MM.1S (cell line): Measurements from ENCODE around the gene KSR2.

Experiments
- DNase-seq: peaks from one replicate; pipeline ENCODE4 v3.0.0-alpha.2; 2015
- H2AFZ ChIP-seq: fragments of 300-600 bp; sonication (generic); 2 replicates; pipeline ENCODE4 v1.6.0; 2016; ENCODE audit warnings: antibody characterized with exemption, low read length
- H3F3A ChIP-seq: fragments of 300-600 bp; sonication (generic); 2 replicates; pipeline ENCODE4 v1.6.1; 2016; ENCODE audit warnings: mild to moderate bottlenecking, antibody characterized with exemption, low read length, moderate library complexity, mixed read lengths; ENCODE audit not compliant: insufficient read depth
- H3K27ac ChIP-seq: fragments of 300-600 bp; sonication (generic); 2 replicates; pipeline ENCODE4 v1.5.1; 2016; ENCODE audit warnings: mild to moderate bottlenecking, low read length
- H3K27me3 ChIP-seq: fragments of 300-600 bp; sonication (generic); replicated peaks from 2 replicates; pipeline ENCODE4 v1.6.0; 2016; ENCODE audit warnings: low read length; ENCODE audit not compliant: insufficient read depth
- H3K36me3 ChIP-seq: fragments of 300-600 bp; sonication (generic); replicated peaks from 2 replicates; pipeline ENCODE4 v1.6.1; 2016; ENCODE audit warnings: mild to moderate bottlenecking, low read length, mixed read lengths; ENCODE audit not compliant: insufficient read depth
- H3K4me1 ChIP-seq: fragments of 300-600 bp; sonication (generic); 2 replicates; pipeline ENCODE4 v1.6.1; 2016; ENCODE audit warnings: low read length, mixed read lengths
- H3K4me2 ChIP-seq: fragments of 300-600 bp; sonication (generic); 2 replicates; pipeline ENCODE4 v1.6.0; 2016; ENCODE audit warnings: low read depth, low read length
- H3K4me3 ChIP-seq: fragments of 300-600 bp; sonication (generic); 2 replicates; pipeline ENCODE4 v1.5.1; 2016; ENCODE audit warnings: low read length, mixed read lengths
- H3K79me2 ChIP-seq: fragments of 300-600 bp; sonication (generic); 2 replicates; pipeline ENCODE4 v1.6.1; 2016; ENCODE audit warnings: mixed run types, low read length, mixed read lengths
- H3K9ac ChIP-seq: fragments of 300-600 bp; sonication (generic); 2 replicates; pipeline ENCODE4 v1.6.1; 2016; ENCODE audit warnings: low read length, mixed read lengths
- H3K9me2 ChIP-seq: fragments of 300-600 bp; sonication (generic); replicated peaks from 2 replicates; pipeline ENCODE4 v1.6.1; 2016; ENCODE audit warnings: mild to moderate bottlenecking, low read length, mixed read lengths; ENCODE audit not compliant: insufficient read depth
- H3K9me3 ChIP-seq: fragments of 300-600 bp; sonication (generic); replicated peaks from 2 replicates; pipeline ENCODE4 v1.6.1; 2016; ENCODE audit warnings: mild to moderate bottlenecking, low read length, mixed read lengths; ENCODE audit not compliant: insufficient read depth
- H4K20me1 ChIP-seq: fragments of 300-600 bp; sonication (generic); 2 replicates; pipeline ENCODE4 v1.6.1; 2016; ENCODE audit warnings: mild to moderate bottlenecking, low read length, moderate library complexity, mixed read lengths; ENCODE audit not compliant: insufficient read depth
- EZH2 ChIP-seq: fragments of 300-600 bp; sonication (generic); optimal IDR thresholded peaks from 2 replicates; pipeline ENCODE3; 2017; ENCODE audit warnings: low read depth, mild to moderate bottlenecking, antibody characterized with exemption, low read length, mixed read lengths
- EZH2phosphoT487 ChIP-seq: fragments of 300-600 bp; sonication (generic); IDR thresholded peaks from 2 replicates; pipeline ENCODE4 v1.6.1; 2018; ENCODE audit warnings: antibody characterized with exemption, low read length
- TF ChIP-seq, protein P1 (sequence below): fragments of 300-600 bp; sonication (generic); IDR thresholded peaks from 2 replicates; pipeline ENCODE4 v1.5.1; 2016; ENCODE audit warnings: antibody characterized with exemption, low read length, mixed read lengths

The KSR2 gene

DNA sequence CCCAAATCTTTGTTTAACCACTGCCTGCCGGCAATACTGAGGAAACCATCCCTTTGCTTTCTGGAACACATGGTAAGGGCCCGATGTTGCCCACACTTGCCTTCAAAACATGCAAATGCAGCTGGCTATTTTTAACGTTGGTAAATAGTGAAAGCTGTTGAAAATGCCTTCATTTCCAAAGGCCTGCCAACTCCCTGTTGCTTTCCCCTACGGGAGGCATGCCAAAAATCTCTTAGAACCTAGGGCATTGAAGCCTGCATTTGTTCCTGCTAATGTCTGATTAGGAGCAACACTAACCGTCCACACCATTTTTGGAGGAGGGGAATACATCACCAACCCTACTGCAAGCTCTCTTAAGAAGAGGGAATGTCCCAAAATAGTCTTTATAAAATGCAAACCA lies 454.8 kb downstream of the KSR2 start:
- Histone ChIP-seq H3K4me1 (no peaks in the 10 kb centered on the region), H3K27me3 (no peaks in the 10 kb centered on the region), H3K36me3 (no peaks in the 10 kb centered on the region), H3K9ac (no peak overlapping the region), H3K79me2 (no peaks in the 10 kb centered on the region), H3K4me3 (no peak overlapping the region), H3K9me3 (no peaks in the 10 kb centered on the region), H3K27ac (no peak overlapping the region), H3F3A (no peaks in the 10 kb centered on the region), H3K4me2 (no peak overlapping the region), H2AFZ (no peak overlapping the region), H4K20me1 (no peaks in the 10 kb centered on the region), H3K9me2 (no peaks in the 10 kb centered on the region)
- TF ChIP-seq EZH2phosphoT487, result no peak
- TF ChIP-seq, protein P1, sequence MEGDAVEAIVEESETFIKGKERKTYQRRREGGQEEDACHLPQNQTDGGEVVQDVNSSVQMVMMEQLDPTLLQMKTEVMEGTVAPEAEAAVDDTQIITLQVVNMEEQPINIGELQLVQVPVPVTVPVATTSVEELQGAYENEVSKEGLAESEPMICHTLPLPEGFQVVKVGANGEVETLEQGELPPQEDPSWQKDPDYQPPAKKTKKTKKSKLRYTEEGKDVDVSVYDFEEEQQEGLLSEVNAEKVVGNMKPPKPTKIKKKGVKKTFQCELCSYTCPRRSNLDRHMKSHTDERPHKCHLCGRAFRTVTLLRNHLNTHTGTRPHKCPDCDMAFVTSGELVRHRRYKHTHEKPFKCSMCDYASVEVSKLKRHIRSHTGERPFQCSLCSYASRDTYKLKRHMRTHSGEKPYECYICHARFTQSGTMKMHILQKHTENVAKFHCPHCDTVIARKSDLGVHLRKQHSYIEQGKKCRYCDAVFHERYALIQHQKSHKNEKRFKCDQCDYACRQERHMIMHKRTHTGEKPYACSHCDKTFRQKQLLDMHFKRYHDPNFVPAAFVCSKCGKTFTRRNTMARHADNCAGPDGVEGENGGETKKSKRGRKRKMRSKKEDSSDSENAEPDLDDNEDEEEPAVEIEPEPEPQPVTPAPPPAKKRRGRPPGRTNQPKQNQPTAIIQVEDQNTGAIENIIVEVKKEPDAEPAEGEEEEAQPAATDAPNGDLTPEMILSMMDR, result no peak
- no peak for TF ChIP-seq EZH2
- no peak for DNase-seq

DNA sequence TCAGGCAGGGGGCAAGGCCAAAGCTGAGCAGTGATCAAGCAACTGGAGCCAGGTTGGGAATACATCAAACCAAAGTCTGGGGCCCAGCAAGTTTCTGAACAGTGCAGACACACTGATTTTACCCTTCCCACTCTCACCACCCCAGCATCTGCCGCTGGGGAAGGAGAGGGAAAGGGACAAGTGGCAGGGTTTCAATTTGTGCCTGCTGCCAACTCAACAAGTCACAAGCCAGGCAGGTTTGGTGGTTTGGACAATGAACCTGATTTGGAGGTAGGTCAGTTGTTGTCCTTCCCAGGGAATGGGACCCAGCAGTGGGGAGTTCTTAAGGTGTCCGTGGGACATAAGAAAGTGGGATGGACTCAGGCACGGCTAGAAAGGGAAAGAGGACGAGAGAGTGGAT lies 455.4 kb downstream of the KSR2 start:
- H3K4me1 ChIP-seq, result no peaks in the 10 kb centered on the region
- H3K9ac ChIP-seq, result no peak overlapping the region
- no peak overlapping the region for H3K4me3 ChIP-seq
- H3F3A ChIP-seq, result no peaks in the 10 kb centered on the region
- H2AFZ ChIP-seq, result no peak overlapping the region
- H4K20me1 ChIP-seq, result no peaks in the 10 kb centered on the region
- no peak for TF ChIP-seq EZH2
- TF ChIP-seq EZH2phosphoT487, result no peak
- TF ChIP-seq, protein P1, result no peak
- H3K9me3 ChIP-seq, result no peaks in the 10 kb centered on the region
- no peaks in the 10 kb centered on the region for H3K79me2 ChIP-seq
- no peaks in the 10 kb centered on the region for H3K9me2 ChIP-seq
- no peaks in the 10 kb centered on the region for H3K27me3 ChIP-seq
- no peak for DNase-seq
- H3K36me3 ChIP-seq, result no peaks in the 10 kb centered on the region
- H3K27ac ChIP-seq, result no peak overlapping the region
- no peak overlapping the region for H3K4me2 ChIP-seq

DNA sequence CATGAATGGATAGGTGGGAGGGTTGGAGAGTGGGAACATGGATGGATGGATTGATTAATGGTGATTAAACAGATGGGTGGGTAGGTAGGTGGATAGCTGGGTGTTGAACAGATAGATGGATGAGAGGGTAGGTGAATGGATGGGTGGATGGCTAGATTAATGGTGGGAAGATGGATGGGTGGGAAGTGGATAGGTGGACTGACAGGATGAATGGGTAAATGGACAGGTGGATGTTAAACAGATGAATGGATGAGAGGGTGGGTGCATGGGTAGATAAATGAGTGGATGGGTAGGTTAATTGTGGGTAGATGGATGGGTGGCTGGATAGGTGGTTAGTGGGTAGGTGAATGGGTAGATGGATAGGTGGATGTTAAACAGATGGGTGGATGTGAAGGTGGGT lies 460.3 kb downstream of the KSR2 start:
- Histone ChIP-seq H3K27ac (no peak overlapping the region), H2AFZ (no peak overlapping the region), H3K36me3 (no peaks in the 10 kb centered on the region), H3K27me3 (no peaks in the 10 kb centered on the region), H3K9ac (no peak overlapping the region), H3K4me2 (no peak overlapping the region), H3K4me3 (no peak overlapping the region), H4K20me1 (no peaks in the 10 kb centered on the region), H3K9me2 (no peaks in the 10 kb centered on the region), H3K4me1 (no peaks in the 10 kb centered on the region), H3F3A (no peaks in the 10 kb centered on the region), H3K9me3 (no peaks in the 10 kb centered on the region), H3K79me2 (no peaks in the 10 kb centered on the region)
- no peak for DNase-seq
- TF ChIP-seq, protein P1, result no peak
- no peak for TF ChIP-seq EZH2
- TF ChIP-seq EZH2phosphoT487, result no peak

DNA sequence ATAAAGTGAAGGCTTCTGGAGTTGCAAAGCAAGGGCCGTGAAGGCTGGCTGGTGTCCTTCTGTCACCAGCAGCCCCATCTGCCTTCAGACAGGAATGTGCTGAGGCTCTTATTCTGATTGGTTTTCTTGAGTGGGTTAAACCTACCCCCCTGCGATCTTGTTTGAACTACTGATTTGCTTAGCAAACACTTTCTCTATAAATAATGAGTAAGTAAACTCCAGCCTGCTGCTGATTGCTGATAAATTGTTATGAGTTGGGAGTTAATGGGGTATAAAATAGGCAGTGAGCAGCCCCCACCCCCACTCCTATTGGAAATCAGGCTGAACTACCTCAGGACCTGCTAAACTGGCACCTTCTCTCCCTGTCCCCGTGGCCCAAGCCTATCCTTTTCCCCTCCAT lies 461.2 kb downstream of the KSR2 start:
- DNase-seq, result no peak
- H3K4me3 ChIP-seq, result no peak overlapping the region
- H3K9ac ChIP-seq, result no peak overlapping the region
- no peaks in the 10 kb centered on the region for H3K4me1 ChIP-seq
- no peaks in the 10 kb centered on the region for H3K79me2 ChIP-seq
- H3F3A ChIP-seq, result no peaks in the 10 kb centered on the region
- no peak for TF ChIP-seq EZH2phosphoT487
- no peak for TF ChIP-seq EZH2
- TF ChIP-seq, protein P1, result no peak
- H2AFZ ChIP-seq, result no peak overlapping the region
- H3K36me3 ChIP-seq, result no peaks in the 10 kb centered on the region
- no peaks in the 10 kb centered on the region for H3K27me3 ChIP-seq
- H4K20me1 ChIP-seq, result no peaks in the 10 kb centered on the region
- H3K27ac ChIP-seq, result no peak overlapping the region
- H3K9me3 ChIP-seq, result no peaks in the 10 kb centered on the region
- H3K4me2 ChIP-seq, result no peak overlapping the region
- no peaks in the 10 kb centered on the region for H3K9me2 ChIP-seq
